Gastrocnemius medialis (tissue), 4 donors: ENCODE measurements around the gene SNTG2. TPM values are rescaled to one million over a fixed set of nuclear protein-coding genes. Genes with fewer than 3 reads are reported as not detected.
"Not testable (repeated sequence)": the region's sequence is repeated elsewhere in the genome, so short reads cannot be mapped to it uniquely, and the experiment has no call there.

Source experiments
- ATAC-seq, 2 donors: fragments of 150-250 bp; one replicate each; pipeline ENCODE4 v1.9.1; 2016
- DNase-seq, 2 donors: peaks; one replicate each; pipeline ENCODE4 v3.0.0-alpha.2; 2019
- H3K27ac ChIP-seq, 4 donors: fragments of 200-600 bp; sonication (generic); 1 replicate in 1 of 4; 2 replicates in 3 of 4; pipeline ENCODE4 v1.5.1; 2016 to 2018; ENCODE audit warnings: mild to moderate bottlenecking in 2 of 4, moderate library complexity in 1 of 4
- H3K27me3 ChIP-seq, 3 donors: fragments of 200-600 bp; sonication (generic) in 2 of 3; 1 replicate in 1 of 3; 2 replicates in 2 of 3; pipeline versions ENCODE4 v1.5.1 to v1.6.0; 2016 to 2019; ENCODE audit warnings: mild to moderate bottlenecking in 1 of 3, moderate library complexity in 1 of 3
- H3K36me3 ChIP-seq, 2 donors: fragments of 200-600 bp; sonication (generic) in 1 of 2; one replicate each; pipeline ENCODE4 v1.5.1; 2017 to 2018
- H3K4me1 ChIP-seq, 2 donors: fragments of 200-600 bp; sonication (generic) in 1 of 2; one replicate each; pipeline ENCODE4 v1.5.1; 2016 to 2017; ENCODE audit warnings: mild to moderate bottlenecking in 2 of 2
- H3K4me3 ChIP-seq, 4 donors: fragments of 200-600 bp; sonication (generic) in 3 of 4; 1 replicate in 1 of 4; 2 replicates in 3 of 4; pipeline ENCODE4 v1.5.1; 2016 to 2019; ENCODE audit warnings: mild to moderate bottlenecking in 2 of 4
- H3K9me3 ChIP-seq, 3 donors: fragments of 200-600 bp; sonication (generic) in 2 of 3; 1 replicate in 1 of 3; 2 replicates in 2 of 3; pipeline ENCODE4 v1.5.1; 2016 to 2019
- POLR2A ChIP-seq, 2 donors: fragments of 450-650 bp; IDR thresholded peaks; one replicate each; pipeline ENCODE4 v1.6.1; 2017; ENCODE audit warnings: antibody characterized with exemption in 2 of 2, mild to moderate bottlenecking in 2 of 2, moderate library complexity in 2 of 2
- in situ Hi-C, 4 donors: fragments of 200-750 bp; cut with MboI; loops; one replicate each; pipeline versions ENCODE4 v1.15.0 to v1.8.0; 2017; ENCODE audit warnings: low sequenced_read_pairs in 4 of 4
- intact Hi-C: fragments of 100-400 bp; cut with DNase I; formaldehyde crosslinking; loops from one replicate; pipeline ENCODE4 v1.15.1; 2023; ENCODE audit warnings: low total_unique reads
- total RNA-seq, 4 donors: library from RNA; depleted of rRNA; stranded (reverse); fragments of >200 nt; gene quantifications; one replicate each; pipeline versions ENCODE4 v1.1.0 to v1.2.3, GENCODE V29; 2016
- TF ChIP-seq, protein P1 (sequence below), 5 experiments: fragments of 450-650 bp in 3 of 5; fragments of 200-600 bp in 2 of 5; sonication (generic) in 2 of 5; IDR thresholded peaks in 4 of 5; conservative IDR thresholded peaks in 1 of 5; 1 replicate in 4 of 5; 2 replicates in 1 of 5; pipeline ENCODE4 v1.5.1; 2016 to 2019; ENCODE audit warnings: antibody characterized with exemption in 5 of 5, mild to moderate bottlenecking in 3 of 5, moderate library complexity in 3 of 5

Gene SNTG2
- total RNA-seq, 4 donors from 2014 or later, result 0.55 to 1.0 (median 0.92) TPM; not detected in 1

DNA sequence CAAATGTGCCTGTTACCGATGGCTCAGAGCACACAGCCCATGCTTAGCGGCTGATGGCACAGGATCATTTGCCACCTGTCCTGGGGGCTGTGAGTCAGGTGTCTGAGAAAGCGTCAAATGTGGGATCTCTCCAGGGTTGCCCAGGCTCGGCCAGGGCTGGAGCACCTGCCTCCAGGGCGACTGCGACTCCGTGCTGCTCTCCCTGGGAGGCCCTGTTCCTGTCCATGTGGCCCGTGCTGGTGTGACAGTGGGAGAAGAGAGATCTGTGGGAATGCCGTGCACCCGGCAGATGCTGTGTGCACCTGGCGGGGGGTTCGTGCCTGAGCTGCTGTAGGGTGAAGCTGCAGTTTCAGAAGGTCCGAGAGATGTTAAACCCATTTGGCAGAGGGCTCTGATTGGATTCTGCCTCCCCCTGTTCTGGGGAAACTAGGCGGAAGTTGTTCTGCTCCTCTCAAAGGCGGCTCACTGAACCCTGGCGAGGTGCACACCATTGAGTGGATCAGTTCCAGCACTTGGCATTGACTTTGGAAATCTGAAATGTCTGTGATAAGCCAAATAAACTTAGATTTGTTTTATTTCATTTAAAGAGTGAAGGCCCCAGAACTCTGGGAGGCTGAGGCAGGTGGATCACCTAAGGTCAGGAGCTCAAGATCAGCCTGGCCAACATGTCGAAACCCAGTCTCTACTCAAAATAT lies 428.0 kb downstream of the SNTG2 start:
- H3K9me3 ChIP-seq, result no peaks in the 10 kb centered on the region
- no peaks in the 10 kb centered on the region for H3K4me1 ChIP-seq
- H3K27me3 ChIP-seq, result no peaks in the 10 kb centered on the region
- no peaks in the 10 kb centered on the region for H3K36me3 ChIP-seq
- no peak overlapping the region for H3K4me3 ChIP-seq
- H3K27ac ChIP-seq, result no peak overlapping the region
- DNase-seq (no peak), ATAC-seq (no peak)
- in situ Hi-C loops (no loop called here), intact Hi-C loops (no loop called here)
- TF ChIP-seq, protein P1, sequence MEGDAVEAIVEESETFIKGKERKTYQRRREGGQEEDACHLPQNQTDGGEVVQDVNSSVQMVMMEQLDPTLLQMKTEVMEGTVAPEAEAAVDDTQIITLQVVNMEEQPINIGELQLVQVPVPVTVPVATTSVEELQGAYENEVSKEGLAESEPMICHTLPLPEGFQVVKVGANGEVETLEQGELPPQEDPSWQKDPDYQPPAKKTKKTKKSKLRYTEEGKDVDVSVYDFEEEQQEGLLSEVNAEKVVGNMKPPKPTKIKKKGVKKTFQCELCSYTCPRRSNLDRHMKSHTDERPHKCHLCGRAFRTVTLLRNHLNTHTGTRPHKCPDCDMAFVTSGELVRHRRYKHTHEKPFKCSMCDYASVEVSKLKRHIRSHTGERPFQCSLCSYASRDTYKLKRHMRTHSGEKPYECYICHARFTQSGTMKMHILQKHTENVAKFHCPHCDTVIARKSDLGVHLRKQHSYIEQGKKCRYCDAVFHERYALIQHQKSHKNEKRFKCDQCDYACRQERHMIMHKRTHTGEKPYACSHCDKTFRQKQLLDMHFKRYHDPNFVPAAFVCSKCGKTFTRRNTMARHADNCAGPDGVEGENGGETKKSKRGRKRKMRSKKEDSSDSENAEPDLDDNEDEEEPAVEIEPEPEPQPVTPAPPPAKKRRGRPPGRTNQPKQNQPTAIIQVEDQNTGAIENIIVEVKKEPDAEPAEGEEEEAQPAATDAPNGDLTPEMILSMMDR (IDR thresholded peaks at IDR 0.05 in 4 of 5, conservative IDR thresholded peaks at IDR 0.05 in 1 of 5), result no peak
- TF ChIP-seq POLR2A (IDR thresholded peaks at IDR 0.05), result no peak

DNA sequence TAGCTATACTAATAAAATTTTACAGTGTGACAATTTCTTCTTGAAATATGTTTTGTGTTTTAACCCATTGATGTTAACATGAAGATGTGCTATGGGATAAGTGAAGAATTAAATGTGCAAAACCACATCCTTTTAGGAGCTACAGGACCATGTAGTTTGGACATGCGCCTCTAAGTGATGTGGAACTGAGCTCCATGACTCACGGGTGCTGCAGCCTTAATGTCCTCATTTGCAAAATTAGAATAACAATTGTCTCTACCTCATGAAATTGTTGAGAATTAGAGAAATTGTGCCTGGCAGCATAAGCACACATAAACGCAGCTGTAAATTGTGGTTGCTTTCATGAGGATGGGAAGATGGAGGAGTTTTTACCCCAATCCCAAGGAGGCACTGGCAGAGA lies 431.0 kb downstream of the SNTG2 start:
- TF ChIP-seq POLR2A (IDR thresholded peaks at IDR 0.05), result no peak
- TF ChIP-seq, protein P1 (IDR thresholded peaks at IDR 0.05 in 4 of 5, conservative IDR thresholded peaks at IDR 0.05 in 1 of 5), result no peak
- Histone ChIP-seq H3K9me3 (no peaks in the 10 kb centered on the region), H3K4me1 (no peaks in the 10 kb centered on the region), H3K4me3 (no peak overlapping the region), H3K36me3 (no peaks in the 10 kb centered on the region), H3K27me3 (no peaks in the 10 kb centered on the region), H3K27ac (no peak overlapping the region)
- DNase-seq (no peak), ATAC-seq (no peak)
- intact Hi-C loops, result no loop called here
- in situ Hi-C loops, result no loop called here

DNA sequence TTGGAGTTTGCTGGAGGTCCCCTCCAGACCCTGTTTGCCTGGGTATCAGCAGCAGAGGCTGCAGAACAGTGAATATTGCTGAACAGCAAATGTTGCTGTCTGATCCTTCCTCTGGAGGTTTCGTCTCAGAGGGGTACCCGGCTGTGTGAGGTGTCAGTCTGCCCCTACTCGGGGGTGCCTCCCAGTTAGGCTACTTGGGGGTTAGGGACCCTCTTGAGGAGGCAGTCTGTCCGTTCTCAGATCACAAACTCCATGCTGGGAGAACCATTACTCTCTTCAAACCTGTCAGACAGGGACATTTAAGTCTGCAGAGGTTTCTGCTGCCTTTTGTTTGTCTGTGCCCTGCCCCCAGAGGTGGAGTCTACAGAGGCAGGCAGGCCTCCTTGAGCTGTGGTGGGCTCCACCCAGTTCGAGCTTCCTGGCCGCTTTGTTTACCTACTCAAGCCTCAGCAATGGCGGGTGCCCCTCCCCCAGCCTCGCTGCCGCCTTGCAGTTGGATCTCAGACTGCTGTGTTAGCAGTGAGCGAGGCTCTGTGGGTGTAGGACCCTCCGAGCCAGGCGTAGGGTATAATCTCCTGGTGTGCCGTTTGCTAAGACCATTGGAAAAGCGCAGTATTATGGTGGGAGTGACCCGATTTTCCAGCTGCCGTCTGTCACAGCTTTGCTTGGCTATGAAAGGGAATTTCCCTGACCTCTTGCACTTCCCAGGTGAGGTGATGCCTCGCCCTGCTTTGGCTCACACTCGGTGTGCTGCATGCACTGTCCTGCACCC lies 437.5 kb downstream of the SNTG2 start:
- H3K27me3 ChIP-seq, H3K36me3 ChIP-seq, in situ Hi-C loops, intact Hi-C loops, DNase-seq, H3K4me1 ChIP-seq, ATAC-seq, H3K9me3 ChIP-seq: not testable (repeated sequence)
- peak overlapping the region in 1 of 4 donors; percentile 15 for H3K4me3 ChIP-seq
- peak overlapping the region in 3 of 4 donors; percentile 38 to 49 (median 39) for H3K27ac ChIP-seq

DNA sequence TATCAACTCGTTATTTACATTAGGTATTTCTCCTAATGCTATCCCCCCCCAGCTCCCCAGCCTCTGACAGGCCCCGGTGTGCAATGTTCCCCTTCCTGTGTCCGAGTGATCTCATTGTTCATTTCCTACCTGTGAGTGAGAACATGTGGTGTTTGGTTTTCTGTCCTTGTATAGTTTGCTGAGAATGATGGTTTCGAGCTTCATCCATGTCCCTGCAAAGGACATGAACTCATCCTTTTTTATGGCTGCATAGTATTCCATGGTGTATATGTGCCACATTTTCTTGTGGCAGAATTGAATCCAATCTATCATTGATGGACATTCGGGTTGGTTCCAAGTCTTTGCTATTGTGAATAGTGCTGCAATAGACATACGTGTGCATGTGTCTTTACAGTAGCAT lies 439.5 kb downstream of the SNTG2 start:
- ATAC-seq, DNase-seq, in situ Hi-C loops, intact Hi-C loops, H3K4me3 ChIP-seq, H3K27me3 ChIP-seq, H3K4me1 ChIP-seq, H3K9me3 ChIP-seq, H3K27ac ChIP-seq, H3K36me3 ChIP-seq: not testable (repeated sequence)

DNA sequence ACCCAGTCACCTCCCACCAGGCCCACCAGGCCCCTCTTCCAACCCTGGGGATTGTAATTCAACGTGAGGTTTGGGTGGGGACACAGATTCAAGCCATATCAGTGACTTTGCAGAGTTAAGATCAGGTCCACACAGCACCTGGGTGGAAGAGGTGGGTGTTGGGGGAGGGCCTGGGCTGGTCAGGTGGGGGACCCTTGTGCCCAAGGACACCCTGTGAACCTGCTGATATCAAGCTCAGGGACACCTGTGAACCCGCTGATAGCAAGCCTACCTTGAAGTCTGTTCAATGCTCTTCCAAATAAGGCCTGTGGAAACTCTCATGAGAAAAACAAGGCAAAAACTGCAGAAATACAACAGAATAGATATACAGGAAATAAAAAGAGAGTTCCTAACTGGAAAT lies 442.7 kb downstream of the SNTG2 start:
- H3K4me3 ChIP-seq, result no peak overlapping the region
- H3K36me3 ChIP-seq, result no peaks in the 10 kb centered on the region
- H3K27ac ChIP-seq, result no peak overlapping the region
- TF ChIP-seq POLR2A (IDR thresholded peaks at IDR 0.05), result no peak
- TF ChIP-seq, protein P1 (IDR thresholded peaks at IDR 0.05 in 4 of 5, conservative IDR thresholded peaks at IDR 0.05 in 1 of 5), result no peak
- intact Hi-C loops (no loop called here), in situ Hi-C loops (no loop called here)
- H3K4me1 ChIP-seq, result no peaks in the 10 kb centered on the region
- ATAC-seq (no peak), DNase-seq (no peak)
- H3K27me3 ChIP-seq, result no peaks in the 10 kb centered on the region
- no peaks in the 10 kb centered on the region for H3K9me3 ChIP-seq
